ENCODE data around the gene SLC6A3.

DNA sequence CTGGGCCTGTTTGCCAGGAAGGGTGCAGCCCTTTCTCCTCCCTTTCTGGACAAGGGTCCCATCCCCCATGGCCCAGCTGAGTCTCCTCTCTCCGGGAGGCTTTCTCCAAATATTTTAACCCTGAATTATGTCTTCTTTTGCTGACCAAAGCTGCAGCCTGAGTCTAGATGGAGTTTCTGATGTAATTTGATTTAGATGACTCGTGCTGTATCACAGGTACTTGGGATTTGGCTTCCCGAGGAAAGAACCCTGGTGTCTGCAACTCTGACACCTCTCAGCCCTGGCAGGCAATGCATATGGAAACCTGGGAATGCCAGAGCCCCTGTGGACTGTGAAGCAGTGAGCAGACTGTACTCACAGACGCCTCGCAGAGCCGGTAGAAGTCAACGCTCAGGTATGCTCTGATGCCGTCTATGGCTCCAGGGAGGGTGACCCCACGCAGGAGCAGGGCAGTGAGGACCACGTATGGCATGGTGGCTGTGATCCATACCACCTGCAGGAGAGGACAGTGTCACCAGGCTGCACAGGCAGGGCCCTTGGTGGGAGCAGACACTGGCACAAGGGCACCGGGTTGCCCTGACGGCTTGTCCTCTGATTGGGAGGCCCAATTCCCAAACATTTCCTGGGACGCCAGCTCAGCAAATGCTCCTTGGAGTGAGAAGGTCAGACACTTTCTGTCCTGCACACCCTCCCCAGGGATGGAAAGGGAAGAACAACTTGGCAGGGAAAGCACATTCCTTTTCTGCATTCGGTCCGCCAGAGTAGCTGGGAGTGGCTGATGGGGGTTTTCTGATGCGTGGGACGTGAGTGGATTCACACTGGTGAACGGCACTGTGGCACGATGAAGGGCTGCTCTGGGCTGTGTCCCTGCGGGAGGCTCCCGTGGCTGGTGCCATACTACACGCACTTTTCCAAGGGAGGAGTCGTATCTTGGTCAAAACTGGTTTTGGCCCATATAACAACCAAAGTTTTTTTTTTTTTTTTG, 24.7 kb downstream of the SLC6A3 start:
- TF ChIP-seq, protein P1, sequence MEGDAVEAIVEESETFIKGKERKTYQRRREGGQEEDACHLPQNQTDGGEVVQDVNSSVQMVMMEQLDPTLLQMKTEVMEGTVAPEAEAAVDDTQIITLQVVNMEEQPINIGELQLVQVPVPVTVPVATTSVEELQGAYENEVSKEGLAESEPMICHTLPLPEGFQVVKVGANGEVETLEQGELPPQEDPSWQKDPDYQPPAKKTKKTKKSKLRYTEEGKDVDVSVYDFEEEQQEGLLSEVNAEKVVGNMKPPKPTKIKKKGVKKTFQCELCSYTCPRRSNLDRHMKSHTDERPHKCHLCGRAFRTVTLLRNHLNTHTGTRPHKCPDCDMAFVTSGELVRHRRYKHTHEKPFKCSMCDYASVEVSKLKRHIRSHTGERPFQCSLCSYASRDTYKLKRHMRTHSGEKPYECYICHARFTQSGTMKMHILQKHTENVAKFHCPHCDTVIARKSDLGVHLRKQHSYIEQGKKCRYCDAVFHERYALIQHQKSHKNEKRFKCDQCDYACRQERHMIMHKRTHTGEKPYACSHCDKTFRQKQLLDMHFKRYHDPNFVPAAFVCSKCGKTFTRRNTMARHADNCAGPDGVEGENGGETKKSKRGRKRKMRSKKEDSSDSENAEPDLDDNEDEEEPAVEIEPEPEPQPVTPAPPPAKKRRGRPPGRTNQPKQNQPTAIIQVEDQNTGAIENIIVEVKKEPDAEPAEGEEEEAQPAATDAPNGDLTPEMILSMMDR (IDR thresholded peaks at IDR 0.05) = no peak
- no peak for TF ChIP-seq POLR2A (IDR thresholded peaks at IDR 0.05)

Measured in ovary (tissue), 3 donors.